Pancreas (tissue), 10 donors: Measurements from ENCODE around the gene EEF1AKMT3. TPM values are rescaled to one million over a fixed set of nuclear protein-coding genes. Genes with fewer than 3 reads are reported as not detected.

ENCODE experiments used
- ATAC-seq, 4 donors: fragments of 200-7000 bp; cut with Tn5 transposase; one replicate each; pipeline versions ENCODE4 v1.8.0 to v1.9.1; 2020; ENCODE audit warnings: mild to moderate bottlenecking in 4 of 4, moderate library complexity in 4 of 4
- DNase-seq, 6 donors: peaks; one replicate each; pipeline ENCODE4 v3.0.0-alpha.2; 2020
- FAIRE-seq: peaks from 2 replicates; lab custom pipeline; 2012; peaks lifted over from hg19 to GRCh38; lab: Jason Lieb, UNC
- H3K27ac ChIP-seq, 4 donors: fragments of 200-600 bp; sonication (generic); 1 replicate in 3 of 4; 2 replicates in 1 of 4; pipeline versions ENCODE4 v1.5.0 to v1.8.0; 2020
- H3K27me3 ChIP-seq, 4 donors: fragments of 200-600 bp; one replicate each; pipeline ENCODE4 v1.8.0; 2021
- H3K36me3 ChIP-seq, 3 donors: fragments of 200-600 bp; sonication (generic) in 1 of 3; one replicate each; pipeline versions ENCODE4 v1.5.0 to v1.8.0; 2020 to 2021
- H3K4me1 ChIP-seq, 3 donors: fragments of 200-600 bp; one replicate each; pipeline ENCODE4 v1.8.0; 2021
- H3K4me3 ChIP-seq, 4 donors: fragments of 200-600 bp; sonication (generic) in 2 of 4; one replicate each; pipeline versions ENCODE4 v1.5.0 to v1.8.0; 2020 to 2021
- H3K9me3 ChIP-seq, 4 donors: fragments of 200-600 bp; one replicate each; pipeline ENCODE4 v1.8.0; 2021
- CTCF ChIP-seq, 4 donors: fragments of 200-600 bp; sonication (generic) in 3 of 4; IDR thresholded peaks; one replicate each; pipeline versions ENCODE4 v1.5.0 to v1.8.0; 2021; ENCODE audit warnings: antibody characterized with exemption in 4 of 4
- WGBS, 2 donors: extraction: QIAGEN DNeasy Blood & Tissue Kit; methylation state at CpG; one replicate each; pipeline ENCODE4 v1.1.7; 2013; 5-methylcytosine and 5-hydroxymethylcytosine counted together
- intact Hi-C, 3 donors: fragments of 100-400 bp; cut with DNase I; formaldehyde crosslinking; loops; one replicate each; pipeline versions ENCODE4 v1.11.1 to v1.14.2; 2022
- polyA plus RNA-seq, 2 donors: library from polyadenylated mRNA; stranded (reverse); fragments of 200-250 nt; gene quantifications; one replicate each; pipeline ENCODE4 v1.2.3, GENCODE V29; 2013
- total RNA-seq, 6 donors: library from RNA; stranded (reverse); fragmentation: NEBNext Ultra II Directional in 4 of 6; extraction: Animal tissue kit (Norgen Biotek cat#: 25700) in 4 of 6; gene quantifications; one replicate each; pipeline versions ENCODE4 v1.2.1 to v1.2.4, GENCODE V29; 2021 to 2023
- donor health status: healthy with polysubstance abuse.
- donor health status: DM: no; HTN: no; CAD: no; lungs with moderate emphysema.
- donor health status: DM: no; HTN: no; CAD: no.
- donor health status: control.
- donor health status: control.
- donor health status: Bipolar disorder and iron deficiency.
- donor health status: DM: yes; HTN: yes; CAD: no.
- donor health status: DM: no; HTN: no; CAD: no.
- donor health status: DM: no; HTN: no; CAD: no.
- donor health status: DM: yes; HTN: yes; CAD: no.

The EEF1AKMT3 gene
- total and polyA plus RNA-seq, 8 donors, result 3.7 to 20.8 (median 14.4) TPM

DNA sequence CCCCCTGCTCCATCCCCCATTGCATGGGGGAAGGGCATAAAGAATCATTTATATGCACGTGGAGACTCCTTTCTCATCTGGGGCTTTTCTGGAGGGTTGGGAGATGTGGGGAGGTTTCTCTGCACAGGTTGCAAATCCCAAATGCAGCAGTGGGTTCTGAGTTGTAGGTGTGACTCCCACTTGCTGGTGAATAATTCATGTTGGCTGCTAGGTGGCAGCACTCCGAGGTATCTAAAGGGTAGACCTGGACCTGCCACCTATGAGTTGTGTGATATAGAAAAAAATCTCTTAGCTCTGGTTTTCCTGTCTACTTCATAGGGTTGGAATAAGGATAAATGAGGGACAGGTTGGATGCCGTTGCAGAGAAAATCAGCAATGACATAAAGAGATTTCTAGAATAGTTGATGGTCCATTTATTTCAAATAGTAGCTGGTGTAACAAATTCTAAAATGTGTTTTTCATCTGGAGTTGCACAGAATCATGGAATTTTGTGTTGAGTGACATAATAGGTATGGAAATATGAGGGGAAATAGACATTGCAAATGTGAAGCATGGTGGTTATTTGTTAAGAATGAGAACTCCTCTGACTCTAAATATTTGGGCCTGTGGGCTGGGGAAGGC is 12.9 kb upstream of the EEF1AKMT3 start:
- WGBS, 2 donors, result 15 to 16% methylated on average over 3 of the region's 3 CpGs
- H3K4me1 ChIP-seq, result peaks cover 0 to 6% (median 5%) of the 10 kb centered on the region in 3 donors
- H3K27ac ChIP-seq, result no peak overlapping the region
- no peaks in the 10 kb centered on the region for H3K27me3 ChIP-seq
- peak in 2 of 6 donors; percentile 21 to 54 for DNase-seq
- peak; percentile 17 to 39 (median 28) for TF ChIP-seq CTCF (IDR thresholded peaks at IDR 0.05)
- FAIRE-seq, result no peak
- no peaks in the 10 kb centered on the region for H3K36me3 ChIP-seq
- intact Hi-C loops, result no loop called here
- H3K9me3 ChIP-seq, result no peaks in the 10 kb centered on the region
- ATAC-seq, result peak in 3 of 4 donors; percentile 33 to 42 (median 40)
- H3K4me3 ChIP-seq, result no peak overlapping the region

DNA sequence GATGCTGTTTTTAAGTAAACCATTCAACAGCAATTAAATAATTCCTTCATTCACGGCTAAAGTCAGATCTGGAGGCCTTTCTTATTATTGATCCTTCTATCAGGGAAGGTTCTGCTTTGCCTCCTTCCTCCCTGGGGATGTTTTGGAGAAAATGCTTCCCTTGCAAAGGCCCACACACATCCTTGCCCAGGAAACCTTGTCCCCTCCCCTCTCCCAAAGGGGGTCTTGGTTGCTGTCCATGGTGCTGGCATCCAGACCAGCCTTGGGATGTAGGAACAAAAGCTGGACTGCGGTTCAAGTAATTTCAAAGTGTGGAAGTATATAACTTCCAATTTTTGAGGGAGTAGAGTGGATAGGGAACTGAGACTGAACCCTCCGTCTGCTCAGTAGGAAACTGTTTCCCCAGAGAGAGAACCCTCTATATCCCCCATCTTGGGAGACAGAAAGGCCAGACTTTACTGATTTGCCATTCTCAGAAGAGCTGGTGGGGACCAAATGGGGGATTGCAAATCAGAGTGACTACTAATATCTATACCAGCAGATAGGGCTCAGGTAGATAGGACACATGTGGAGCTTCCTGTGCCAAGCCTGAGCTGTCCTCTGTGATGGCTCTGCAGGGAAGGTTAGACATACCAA is 11.9 kb upstream of the EEF1AKMT3 start:
- ATAC-seq (no peak), DNase-seq (no peak), FAIRE-seq (no peak)
- WGBS, 2 donors, result 79 to 91% methylated on average over 3 of the region's 3 CpGs
- H3K27ac ChIP-seq, result no peak overlapping the region
- no peak for TF ChIP-seq CTCF (IDR thresholded peaks at IDR 0.05)
- no peaks in the 10 kb centered on the region for H3K9me3 ChIP-seq
- no peaks in the 10 kb centered on the region for H3K36me3 ChIP-seq
- H3K4me1 ChIP-seq, result peaks cover 0 to 6% (median 5%) of the 10 kb centered on the region in 3 donors
- intact Hi-C loops, result no loop called here
- no peak overlapping the region for H3K4me3 ChIP-seq
- H3K27me3 ChIP-seq, result no peaks in the 10 kb centered on the region

- H3K4me3 ChIP-seq, result no peak overlapping the region
- H3K4me1 ChIP-seq, result peaks cover 3 to 6% (median 5%) of the 10 kb centered on the region in 3 donors
- H3K27ac ChIP-seq, result no peak overlapping the region
- FAIRE-seq (no peak), ATAC-seq (no peak), DNase-seq (no peak)
- no peaks in the 10 kb centered on the region for H3K9me3 ChIP-seq
- H3K27me3 ChIP-seq, result no peaks in the 10 kb centered on the region
- H3K36me3 ChIP-seq, result no peaks in the 10 kb centered on the region
- no peak for TF ChIP-seq CTCF (IDR thresholded peaks at IDR 0.05)
- intact Hi-C loops, result no loop called here
- 91 to 98% methylated on average over 4 of the region's 4 CpGs for WGBS, 2 donors
Observed at GRCh38 chr12:57761391-57761998, 10.9 kb upstream of the EEF1AKMT3 start.

DNA sequence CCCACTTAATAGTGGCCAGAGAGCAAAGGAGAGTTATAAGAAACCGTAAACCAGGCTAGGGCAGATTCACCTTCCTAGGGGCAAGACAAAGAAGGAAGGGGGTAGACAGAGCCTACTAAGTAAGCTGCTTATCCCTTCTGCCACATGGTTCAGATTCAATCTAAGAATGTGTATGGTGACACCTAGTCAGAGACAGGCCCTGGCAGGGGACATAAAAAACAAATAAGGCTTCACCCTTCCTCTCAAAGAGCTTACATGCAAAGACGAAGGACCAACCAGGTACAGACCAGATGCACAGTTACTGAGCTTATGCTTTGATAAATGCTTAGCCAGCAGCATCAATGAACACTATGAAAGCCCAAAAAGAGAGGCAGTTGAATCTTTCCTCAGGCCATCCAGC is 10.0 kb upstream of the EEF1AKMT3 start:
- H3K4me3 ChIP-seq, result no peak overlapping the region
- peaks cover 6 to 8% (median 8%) of the 10 kb centered on the region in 3 donors for H3K4me1 ChIP-seq
- FAIRE-seq (no peak), ATAC-seq (no peak), DNase-seq (no peak)
- H3K27me3 ChIP-seq, result no peaks in the 10 kb centered on the region
- WGBS, 2 donors, result 89 to 95% methylated on average over 2 of the region's 2 CpGs
- TF ChIP-seq CTCF (IDR thresholded peaks at IDR 0.05), result no peak
- intact Hi-C loops, result no loop called here
- no peaks in the 10 kb centered on the region for H3K9me3 ChIP-seq
- no peaks in the 10 kb centered on the region for H3K36me3 ChIP-seq
- H3K27ac ChIP-seq, result no peak overlapping the region
